ENCODE results near the gene FAM131A. TPM values are rescaled to one million over a fixed set of nuclear protein-coding genes. Genes with fewer than 3 reads are reported as not detected.
A peak's percentile ranks its signal among the peaks of the same experiment; 100 is the strongest.

The FAM131A gene
- total RNA-seq, 4 donors from 2014 or later, result 53.9 to 71.4 (median 65.3) TPM

DNA sequence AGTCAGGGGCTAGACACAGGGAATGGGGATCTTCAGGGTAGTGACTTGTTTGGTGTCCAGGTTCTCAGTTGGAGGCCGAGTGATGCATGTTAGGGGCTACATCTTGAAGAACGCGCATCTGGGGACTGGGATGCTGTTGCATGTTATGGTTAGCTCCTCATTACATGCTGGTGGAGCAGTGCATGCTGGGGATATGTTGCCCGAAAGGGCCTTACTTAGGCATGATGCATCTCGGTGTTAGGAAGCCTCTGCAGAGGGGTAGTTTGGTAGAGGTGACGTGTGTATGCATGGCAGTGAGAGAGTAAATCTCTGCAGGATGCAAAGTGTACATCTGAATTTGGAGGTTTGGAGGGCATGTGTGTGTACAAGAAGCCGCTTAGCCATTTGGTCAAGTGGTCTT is 20.6 kb upstream of the FAM131A start:
- peak overlapping the region in 3 of 4 donors; percentile 93 to 100 (median 99) for H3K27ac ChIP-seq
- peak overlapping the region; percentile 53 to 86 for H3K4me3 ChIP-seq
- 60 to 70% methylated on average over 6 of the region's 7 CpGs for WGBS, 2 donors (ENCODE audit: low coverage in 1 of 2)
- peaks cover 0 to 37% of the 10 kb centered on the region in 2 donors for H3K36me3 ChIP-seq
- no peak for ATAC-seq
- peaks cover 3 to 72% (median 48%) of the 10 kb centered on the region in 3 donors for H3K4me1 ChIP-seq
- H3K9me3 ChIP-seq, result no peaks in the 10 kb centered on the region
- no peaks in the 10 kb centered on the region for H3K27me3 ChIP-seq
- TF ChIP-seq EP300 (IDR thresholded peaks at IDR 0.05) (no peak), POLR2AphosphoS5 (IDR thresholded peaks at IDR 0.05) (no peak), POLR2A (IDR thresholded peaks at IDR 0.05) (no peak), CTCF (IDR thresholded peaks at IDR 0.05) (no peak)

- peaks cover 0 to 41% of the 10 kb centered on the region in 2 donors for H3K36me3 ChIP-seq
- H3K4me3 ChIP-seq, result peak overlapping the region in 1 of 2 donors; percentile 86
- TF ChIP-seq POLR2A (IDR thresholded peaks at IDR 0.05) (no peak), POLR2AphosphoS5 (IDR thresholded peaks at IDR 0.05) (no peak), CTCF (IDR thresholded peaks at IDR 0.05) (no peak), EP300 (IDR thresholded peaks at IDR 0.05) (no peak)
- H3K4me1 ChIP-seq, result peaks cover 3 to 76% (median 51%) of the 10 kb centered on the region in 3 donors
- peak overlapping the region in 3 of 4 donors; percentile 93 to 100 (median 99) for H3K27ac ChIP-seq
- 55 to 71% methylated on average over 1 to 5 of the region's 5 CpGs for WGBS, 2 donors (ENCODE audit: low coverage in 1 of 2)
- ATAC-seq, result no peak
- no peaks in the 10 kb centered on the region for H3K27me3 ChIP-seq
- no peaks in the 10 kb centered on the region for H3K9me3 ChIP-seq
Measured at GRCh38 chr3:184317201-184317600, 20.2 kb upstream of the FAM131A start.

- 0% methylated on average over 2 of the region's 4 CpGs; no CpG with 5 or more reads in 1 of the 2 donors for WGBS, 2 donors (ENCODE audit: low coverage in 1 of 2)
- H3K4me3 ChIP-seq, result peak overlapping the region in 1 of 2 donors; percentile 46
- peak in 1 of 4 experiments; percentile 33 for TF ChIP-seq CTCF (IDR thresholded peaks at IDR 0.05)
- TF ChIP-seq EP300 (IDR thresholded peaks at IDR 0.05), result no peak
- TF ChIP-seq POLR2A (IDR thresholded peaks at IDR 0.05), result no peak
- peak; percentile 87 for TF ChIP-seq POLR2AphosphoS5 (IDR thresholded peaks at IDR 0.05)
- H3K36me3 ChIP-seq, result peaks cover 0 to 70% of the 10 kb centered on the region in 2 donors
- peak overlapping the region; percentile 80 to 99 (median 94) for H3K27ac ChIP-seq
- ATAC-seq, result peak; percentile 94
- peaks cover 3 to 89% (median 48%) of the 10 kb centered on the region in 3 donors for H3K4me1 ChIP-seq
- no peaks in the 10 kb centered on the region for H3K9me3 ChIP-seq
- no peaks in the 10 kb centered on the region for H3K27me3 ChIP-seq
Measured at GRCh38 chr3:184320104-184320445, 17.3 kb upstream of the FAM131A start.

DNA sequence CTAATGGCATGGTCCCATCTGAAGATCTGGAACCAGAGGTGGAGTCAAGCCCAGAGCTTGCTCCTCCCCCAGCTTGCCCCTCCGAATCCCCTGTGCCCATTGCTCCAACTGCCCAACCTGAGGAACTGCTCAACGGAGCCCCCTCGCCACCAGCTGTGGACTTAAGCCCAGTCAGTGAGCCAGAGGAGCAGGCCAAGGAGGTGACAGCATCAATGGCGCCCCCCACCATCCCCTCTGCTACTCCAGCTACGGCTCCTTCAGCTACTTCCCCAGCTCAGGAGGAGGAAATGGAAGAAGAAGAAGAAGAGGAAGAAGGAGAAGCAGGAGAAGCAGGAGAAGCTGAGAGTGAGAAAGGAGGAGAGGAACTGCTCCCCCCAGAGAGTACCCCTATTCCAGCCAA is 15.7 kb upstream of the FAM131A start:
- peaks cover 9 to 86% of the 10 kb centered on the region in 2 donors for H3K36me3 ChIP-seq
- peaks cover 3 to 76% (median 41%) of the 10 kb centered on the region in 3 donors for H3K4me1 ChIP-seq
- TF ChIP-seq POLR2AphosphoS5 (IDR thresholded peaks at IDR 0.05) (no peak), POLR2A (IDR thresholded peaks at IDR 0.05) (no peak), CTCF (IDR thresholded peaks at IDR 0.05) (no peak), EP300 (IDR thresholded peaks at IDR 0.05) (no peak)
- H3K27ac ChIP-seq, result peak overlapping the region in 3 of 4 donors; percentile 93 to 99 (median 94)
- no peaks in the 10 kb centered on the region for H3K9me3 ChIP-seq
- H3K4me3 ChIP-seq, result no peak overlapping the region
- H3K27me3 ChIP-seq, result no peaks in the 10 kb centered on the region
- no peak for ATAC-seq
- 40% methylated on average over 1 of the region's 5 CpGs; no CpG with 5 or more reads in 1 of the 2 donors for WGBS, 2 donors (ENCODE audit: low coverage in 1 of 2)
